BE2C (cell line): Measurements from ENCODE around the gene LMAN2L.
A peak's percentile ranks its signal among the peaks of the same experiment; 100 is the strongest.

Experiments used
- DNase-seq: peaks from one replicate; pipeline ENCODE4 v3.0.0-alpha.2; 2020
- H3K27me3 ChIP-seq: fragments of 250-450 bp; sonication (Bioruptor Pico); 2 replicates; pipeline ENCODE4 v1.5.1; 2020; ENCODE audit warnings: mild to moderate bottlenecking
- H3K36me3 ChIP-seq: fragments of 250-450 bp; sonication (Bioruptor Pico); 2 replicates; pipeline ENCODE4 v1.5.1; 2020; ENCODE audit warnings: mild to moderate bottlenecking
- H3K4me1 ChIP-seq: fragments of 250-450 bp; sonication (Bioruptor Pico); 2 replicates; pipeline ENCODE4 v1.5.1; 2020
- H3K4me3 ChIP-seq: 2 replicates; pipeline ENCODE4 v1.5.1; 2011; ENCODE audit warnings: low read depth, low read length
- H3K9me3 ChIP-seq: fragments of 250-450 bp; sonication (Bioruptor Pico); 2 replicates; pipeline ENCODE4 v1.5.1; 2020
- TF ChIP-seq, protein P1 (sequence below): IDR thresholded peaks from 2 replicates; pipeline ENCODE4 v1.5.1; 2012; ENCODE audit warnings: mild to moderate bottlenecking, low read depth, low read length

LMAN2L gene

GRCh38 chr2:96687711-96688640 is 51.9 kb downstream of the LMAN2L start:
- Histone ChIP-seq H3K9me3 (no peaks in the 10 kb centered on the region), H3K36me3 (no peaks in the 10 kb centered on the region), H3K4me1 (peaks cover 7% of the 10 kb centered on the region; the same call in 1 of the 2 replicates), H3K27me3 (no peaks in the 10 kb centered on the region), H3K4me3 (no peak overlapping the region)
- DNase-seq, result no peak
- TF ChIP-seq, protein P1, sequence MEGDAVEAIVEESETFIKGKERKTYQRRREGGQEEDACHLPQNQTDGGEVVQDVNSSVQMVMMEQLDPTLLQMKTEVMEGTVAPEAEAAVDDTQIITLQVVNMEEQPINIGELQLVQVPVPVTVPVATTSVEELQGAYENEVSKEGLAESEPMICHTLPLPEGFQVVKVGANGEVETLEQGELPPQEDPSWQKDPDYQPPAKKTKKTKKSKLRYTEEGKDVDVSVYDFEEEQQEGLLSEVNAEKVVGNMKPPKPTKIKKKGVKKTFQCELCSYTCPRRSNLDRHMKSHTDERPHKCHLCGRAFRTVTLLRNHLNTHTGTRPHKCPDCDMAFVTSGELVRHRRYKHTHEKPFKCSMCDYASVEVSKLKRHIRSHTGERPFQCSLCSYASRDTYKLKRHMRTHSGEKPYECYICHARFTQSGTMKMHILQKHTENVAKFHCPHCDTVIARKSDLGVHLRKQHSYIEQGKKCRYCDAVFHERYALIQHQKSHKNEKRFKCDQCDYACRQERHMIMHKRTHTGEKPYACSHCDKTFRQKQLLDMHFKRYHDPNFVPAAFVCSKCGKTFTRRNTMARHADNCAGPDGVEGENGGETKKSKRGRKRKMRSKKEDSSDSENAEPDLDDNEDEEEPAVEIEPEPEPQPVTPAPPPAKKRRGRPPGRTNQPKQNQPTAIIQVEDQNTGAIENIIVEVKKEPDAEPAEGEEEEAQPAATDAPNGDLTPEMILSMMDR, result no peak

- TF ChIP-seq, protein P1, result no peak
- H3K9me3 ChIP-seq, result no peaks in the 10 kb centered on the region
- H3K4me3 ChIP-seq, result no peak overlapping the region
- peaks cover 7% of the 10 kb centered on the region; the same call in 1 of the 2 replicates for H3K4me1 ChIP-seq
- no peaks in the 10 kb centered on the region for H3K36me3 ChIP-seq
- no peaks in the 10 kb centered on the region for H3K27me3 ChIP-seq
- no peak for DNase-seq
These were observed 52.6 kb downstream of the LMAN2L start for GRCh38 chr2:96687266-96687665.

GRCh38 chr2:96685577-96686459 is 54.0 kb downstream of the LMAN2L start:
- Histone ChIP-seq H3K4me1 (peaks cover 7% of the 10 kb centered on the region; the same call in 1 of the 2 replicates), H3K9me3 (no peaks in the 10 kb centered on the region), H3K4me3 (peak overlapping the region; percentile 12; the same call in 1 of the 2 replicates), H3K36me3 (no peaks in the 10 kb centered on the region), H3K27me3 (no peaks in the 10 kb centered on the region)
- peak; percentile 79 for DNase-seq
- TF ChIP-seq, protein P1, result peak; percentile 2; the same call in 1 of the 2 replicates

DNA sequence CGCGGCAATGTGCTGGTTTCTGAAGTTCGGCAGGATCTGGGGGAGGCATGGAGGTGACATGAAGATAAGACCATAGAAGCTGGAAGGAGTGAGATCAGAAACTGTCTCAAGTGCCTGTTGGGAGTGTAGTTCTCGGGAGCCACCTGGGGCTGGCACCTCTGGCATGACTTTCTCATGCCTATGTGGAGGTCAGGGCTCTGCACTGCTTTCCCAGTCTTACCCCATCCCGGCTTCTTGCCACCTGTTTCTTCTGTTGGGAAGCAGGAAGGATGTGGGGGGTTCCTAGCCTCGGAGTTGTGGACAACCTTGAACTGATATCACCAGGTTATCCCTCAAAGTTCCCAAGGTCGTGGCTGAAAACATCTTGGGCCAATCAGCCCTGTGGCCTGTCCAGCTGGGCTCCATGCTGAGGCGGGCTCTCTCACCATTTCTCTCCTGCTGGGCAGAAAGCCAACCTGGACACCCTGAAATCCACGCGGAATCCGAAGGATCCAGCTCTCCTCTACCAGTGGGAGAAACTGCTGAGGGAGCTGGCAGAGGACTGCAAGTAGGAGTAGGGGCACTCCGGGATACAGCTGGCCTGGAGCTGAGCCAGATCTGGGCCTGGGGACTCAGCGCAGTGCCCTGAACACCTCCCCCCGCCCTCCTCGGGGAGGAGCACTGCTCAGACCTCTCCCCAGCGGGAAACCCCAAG is 54.8 kb downstream of the LMAN2L start:
- Histone ChIP-seq H3K9me3 (no peaks in the 10 kb centered on the region), H3K27me3 (no peaks in the 10 kb centered on the region), H3K4me1 (peaks cover 7% of the 10 kb centered on the region; the same call in 1 of the 2 replicates), H3K4me3 (no peak overlapping the region; the same call in 1 of the 2 replicates), H3K36me3 (no peaks in the 10 kb centered on the region)
- peak; percentile 47 for DNase-seq
- TF ChIP-seq, protein P1, result no peak

- Histone ChIP-seq H3K4me1 (peaks cover 7% of the 10 kb centered on the region; the same call in 1 of the 2 replicates), H3K9me3 (no peaks in the 10 kb centered on the region), H3K36me3 (no peaks in the 10 kb centered on the region), H3K4me3 (no peak overlapping the region), H3K27me3 (no peaks in the 10 kb centered on the region)
- TF ChIP-seq, protein P1, result no peak
- no peak for DNase-seq
These were observed 55.7 kb downstream of the LMAN2L start for GRCh38 chr2:96683972-96684820.
